Measurements from ENCODE around the gene PAQR9. TPM values are rescaled to one million over a fixed set of nuclear protein-coding genes. Genes with fewer than 3 reads are reported as not detected.

Gene PAQR9
- total and polyA plus RNA-seq, 10 donors: 0.04 to 0.64 (median 0.42) TPM; not detected in 6

GRCh38 chr3:142925140-142925539 is 38.3 kb downstream of the PAQR9 start:
- no peak overlapping the region for H3K4me3 ChIP-seq
- no peak overlapping the region for H3K27ac ChIP-seq
- H3K36me3 ChIP-seq: no peaks in the 10 kb centered on the region
- TF ChIP-seq POLR2A (IDR thresholded peaks at IDR 0.05): no peak
- no peak for TF ChIP-seq POLR2AphosphoS5 (IDR thresholded peaks at IDR 0.05)
- intact Hi-C loops (cut with DNase I; ENCODE audit: low total_unique reads): no loop called here
- peaks cover 0 to 8% (median 0%) of the 10 kb centered on the region in 8 donors for H3K9me3 ChIP-seq
- no peak for DNase-seq
- no peaks in the 10 kb centered on the region for H3K4me1 ChIP-seq
- H3K27me3 ChIP-seq (replicated peaks in 1 of 7): peaks cover 0 to 5% (median 0%) of the 10 kb centered on the region in 7 donors

DNA sequence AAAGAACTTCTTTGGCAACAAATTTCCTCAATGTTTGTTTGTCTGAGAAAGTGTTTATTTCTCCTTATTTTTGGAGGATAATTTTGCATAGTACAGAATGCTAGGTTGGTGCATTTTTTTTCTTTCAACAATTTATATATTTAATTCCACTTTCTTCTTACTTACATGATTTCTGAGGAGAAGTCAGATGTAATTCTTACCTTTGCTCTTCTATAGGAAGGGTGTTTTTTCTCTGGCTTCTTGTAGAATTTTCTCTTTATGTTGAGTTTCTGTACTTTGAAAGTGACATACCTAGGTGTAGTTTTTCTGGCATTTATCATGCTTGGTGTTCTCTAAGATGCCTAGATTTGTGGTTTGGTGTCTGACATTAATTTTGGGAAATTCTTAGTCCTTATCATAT is 39.8 kb downstream of the PAQR9 start:
- DNase-seq: no peak

GRCh38 chr3:142916605-142917004 is 46.9 kb downstream of the PAQR9 start:
- Histone ChIP-seq H3K4me3 (no peak overlapping the region), H3K27ac (no peak overlapping the region), H3K4me1 (no peaks in the 10 kb centered on the region), H3K36me3 (no peaks in the 10 kb centered on the region), H3K27me3 (replicated peaks in 1 of 7) (no peaks in the 10 kb centered on the region), H3K9me3 (no peaks in the 10 kb centered on the region)
- intact Hi-C loops (cut with DNase I; ENCODE audit: low total_unique reads): no loop called here
- no peak for DNase-seq
- TF ChIP-seq, protein P1, sequence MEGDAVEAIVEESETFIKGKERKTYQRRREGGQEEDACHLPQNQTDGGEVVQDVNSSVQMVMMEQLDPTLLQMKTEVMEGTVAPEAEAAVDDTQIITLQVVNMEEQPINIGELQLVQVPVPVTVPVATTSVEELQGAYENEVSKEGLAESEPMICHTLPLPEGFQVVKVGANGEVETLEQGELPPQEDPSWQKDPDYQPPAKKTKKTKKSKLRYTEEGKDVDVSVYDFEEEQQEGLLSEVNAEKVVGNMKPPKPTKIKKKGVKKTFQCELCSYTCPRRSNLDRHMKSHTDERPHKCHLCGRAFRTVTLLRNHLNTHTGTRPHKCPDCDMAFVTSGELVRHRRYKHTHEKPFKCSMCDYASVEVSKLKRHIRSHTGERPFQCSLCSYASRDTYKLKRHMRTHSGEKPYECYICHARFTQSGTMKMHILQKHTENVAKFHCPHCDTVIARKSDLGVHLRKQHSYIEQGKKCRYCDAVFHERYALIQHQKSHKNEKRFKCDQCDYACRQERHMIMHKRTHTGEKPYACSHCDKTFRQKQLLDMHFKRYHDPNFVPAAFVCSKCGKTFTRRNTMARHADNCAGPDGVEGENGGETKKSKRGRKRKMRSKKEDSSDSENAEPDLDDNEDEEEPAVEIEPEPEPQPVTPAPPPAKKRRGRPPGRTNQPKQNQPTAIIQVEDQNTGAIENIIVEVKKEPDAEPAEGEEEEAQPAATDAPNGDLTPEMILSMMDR (IDR thresholded peaks at IDR 0.05 in 8 of 11, conservative IDR thresholded peaks at IDR 0.05 in 3 of 11): no peak
- TF ChIP-seq POLR2A (IDR thresholded peaks at IDR 0.05) (no peak), POLR2AphosphoS5 (IDR thresholded peaks at IDR 0.05) (no peak)
- 71 to 81% (median 77%) methylated on average over 2 of the region's 2 CpGs for WGBS, 5 donors

More for the DNA sequence above, 39.8 kb downstream of the PAQR9 start:
- Histone ChIP-seq H3K36me3 (no peaks in the 10 kb centered on the region), H3K9me3 (peaks cover 0 to 8% (median 0%) of the 10 kb centered on the region in 8 donors), H3K4me1 (no peaks in the 10 kb centered on the region), H3K27me3 (replicated peaks in 1 of 7) (peaks cover 0 to 5% (median 0%) of the 10 kb centered on the region in 7 donors), H3K27ac (no peak overlapping the region), H3K4me3 (no peak overlapping the region)
- intact Hi-C loops (cut with DNase I; ENCODE audit: low total_unique reads): no loop called here
- no peak for TF ChIP-seq POLR2AphosphoS5 (IDR thresholded peaks at IDR 0.05)
- TF ChIP-seq POLR2A (IDR thresholded peaks at IDR 0.05): no peak
- TF ChIP-seq, protein P1 (IDR thresholded peaks at IDR 0.05 in 8 of 11, conservative IDR thresholded peaks at IDR 0.05 in 3 of 11): no peak

- TF ChIP-seq POLR2AphosphoS5 (IDR thresholded peaks at IDR 0.05): no peak
- TF ChIP-seq, protein P1 (IDR thresholded peaks at IDR 0.05 in 8 of 11, conservative IDR thresholded peaks at IDR 0.05 in 3 of 11): no peak
- TF ChIP-seq POLR2A (IDR thresholded peaks at IDR 0.05): no peak
- intact Hi-C loops (cut with DNase I; ENCODE audit: low total_unique reads): no loop called here
- H3K4me1 ChIP-seq: no peaks in the 10 kb centered on the region
- no peak overlapping the region for H3K4me3 ChIP-seq
- H3K9me3 ChIP-seq: no peaks in the 10 kb centered on the region
- no peak for DNase-seq
- H3K27me3 ChIP-seq (replicated peaks in 1 of 7): peaks cover 0 to 2% (median 0%) of the 10 kb centered on the region in 7 donors
- WGBS, 5 donors: 79 to 93% (median 87%) methylated on average over 3 of the region's 3 CpGs
- H3K27ac ChIP-seq: no peak overlapping the region
- H3K36me3 ChIP-seq: no peaks in the 10 kb centered on the region
Observed at GRCh38 chr3:142915636-142916035, 47.8 kb downstream of the PAQR9 start.

DNA sequence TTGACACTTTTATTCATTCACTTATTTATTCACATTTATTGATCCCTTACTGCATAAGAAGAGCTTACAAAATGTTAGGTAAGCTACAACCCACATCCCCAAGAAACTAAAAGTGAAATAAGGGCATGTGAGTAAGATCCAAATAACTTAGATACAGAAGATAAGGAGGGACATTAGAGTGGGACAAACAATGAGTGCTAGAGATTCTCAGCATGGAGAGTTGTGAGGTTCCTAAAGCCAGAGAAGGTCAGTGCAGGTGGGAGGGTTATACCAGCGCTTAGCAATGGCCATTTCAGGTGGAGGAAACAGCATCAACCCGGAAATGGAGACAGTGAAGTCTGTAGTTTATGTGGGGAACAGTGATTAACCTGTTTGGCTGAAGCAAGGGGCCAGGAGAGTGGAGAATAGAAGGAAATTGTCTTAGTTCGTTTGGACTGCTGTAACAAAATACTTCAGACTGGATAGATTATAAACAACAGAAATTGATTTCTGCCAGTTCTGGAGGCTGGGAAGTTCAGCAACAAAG is 49.1 kb downstream of the PAQR9 start:
- 38 to 65% (median 58%) methylated on average over 3 of the region's 3 CpGs for WGBS, 5 donors
- intact Hi-C loops (cut with DNase I; ENCODE audit: low total_unique reads): no loop called here
- TF ChIP-seq, protein P1 (IDR thresholded peaks at IDR 0.05 in 8 of 11, conservative IDR thresholded peaks at IDR 0.05 in 3 of 11): no peak
- no peak for TF ChIP-seq POLR2AphosphoS5 (IDR thresholded peaks at IDR 0.05)
- TF ChIP-seq POLR2A (IDR thresholded peaks at IDR 0.05): no peak

More for the DNA sequence above, 49.1 kb downstream of the PAQR9 start:
- H3K36me3 ChIP-seq: no peaks in the 10 kb centered on the region
- DNase-seq: no peak
- H3K27ac ChIP-seq: no peak overlapping the region
- H3K4me3 ChIP-seq: no peak overlapping the region
- H3K4me1 ChIP-seq: no peaks in the 10 kb centered on the region
- peaks cover 0 to 4% (median 0%) of the 10 kb centered on the region in 7 donors for H3K27me3 ChIP-seq (replicated peaks in 1 of 7)
- no peaks in the 10 kb centered on the region for H3K9me3 ChIP-seq
